ENCODE results near the gene SLC35B3.

DNA sequence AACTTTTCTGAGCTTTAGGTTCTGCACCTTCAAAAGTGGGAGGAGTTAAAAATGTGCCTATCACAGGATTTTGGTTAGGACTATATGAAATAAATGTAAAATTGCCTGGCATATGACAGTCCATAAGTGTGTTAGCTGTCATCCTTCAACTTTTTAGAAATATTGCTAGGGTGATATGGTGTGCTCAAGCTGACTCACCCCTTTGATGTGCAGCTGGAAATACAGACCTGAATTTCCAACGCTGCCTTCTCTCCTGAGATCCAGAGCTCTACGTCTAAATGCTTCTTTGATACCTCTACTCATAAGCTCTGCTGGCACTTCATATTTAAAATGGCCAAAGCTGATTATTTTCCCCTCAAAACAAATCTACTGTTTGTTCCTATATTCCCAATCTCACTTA, 2.7 kb downstream of the SLC35B3 start:
- TF ChIP-seq CREM (IDR thresholded peaks at IDR 0.05; ENCODE audit: low read depth) (no peak), POLR2A (conservative IDR thresholded peaks at IDR 0.05) (no peak), OTX1 (CRISPR knock-in tag; IDR thresholded peaks at IDR 0.05) (no peak), MEF2A (IDR thresholded peaks at IDR 0.05; ENCODE audit: control insufficient read depth, low read depth, low read length) (no peak), KAT2B (IDR thresholded peaks at IDR 0.05; ENCODE audit: low read depth, low read length) (no peak), YY1 (IDR thresholded peaks at IDR 0.05; ENCODE audit: borderline replicate concordance in 1 of 3, control insufficient read depth in 1 of 3, extremely low read depth in 1 of 3, insufficient read depth in 3 of 3, insufficient read length in 1 of 3, insufficient replicate concordance in 2 of 3, low read depth in 1 of 3, low read length in 2 of 3) (no peak), TARDBP (IDR thresholded peaks at IDR 0.05) (no peak), FOXA1 (IDR thresholded peaks at IDR 0.05; ENCODE audit: borderline replicate concordance) (no peak)

All from K562 (cell line).